ENCODE results near the gene COBL. TPM values are rescaled to one million over a fixed set of nuclear protein-coding genes. Genes with fewer than 3 reads are reported as not detected.

COBL gene
- total and polyA plus RNA-seq, 2 of the 8 experiments (the other 6 are each of a cell fraction or from before 2014, with no cell fraction given), result 13.8 to 40.4 TPM

DNA sequence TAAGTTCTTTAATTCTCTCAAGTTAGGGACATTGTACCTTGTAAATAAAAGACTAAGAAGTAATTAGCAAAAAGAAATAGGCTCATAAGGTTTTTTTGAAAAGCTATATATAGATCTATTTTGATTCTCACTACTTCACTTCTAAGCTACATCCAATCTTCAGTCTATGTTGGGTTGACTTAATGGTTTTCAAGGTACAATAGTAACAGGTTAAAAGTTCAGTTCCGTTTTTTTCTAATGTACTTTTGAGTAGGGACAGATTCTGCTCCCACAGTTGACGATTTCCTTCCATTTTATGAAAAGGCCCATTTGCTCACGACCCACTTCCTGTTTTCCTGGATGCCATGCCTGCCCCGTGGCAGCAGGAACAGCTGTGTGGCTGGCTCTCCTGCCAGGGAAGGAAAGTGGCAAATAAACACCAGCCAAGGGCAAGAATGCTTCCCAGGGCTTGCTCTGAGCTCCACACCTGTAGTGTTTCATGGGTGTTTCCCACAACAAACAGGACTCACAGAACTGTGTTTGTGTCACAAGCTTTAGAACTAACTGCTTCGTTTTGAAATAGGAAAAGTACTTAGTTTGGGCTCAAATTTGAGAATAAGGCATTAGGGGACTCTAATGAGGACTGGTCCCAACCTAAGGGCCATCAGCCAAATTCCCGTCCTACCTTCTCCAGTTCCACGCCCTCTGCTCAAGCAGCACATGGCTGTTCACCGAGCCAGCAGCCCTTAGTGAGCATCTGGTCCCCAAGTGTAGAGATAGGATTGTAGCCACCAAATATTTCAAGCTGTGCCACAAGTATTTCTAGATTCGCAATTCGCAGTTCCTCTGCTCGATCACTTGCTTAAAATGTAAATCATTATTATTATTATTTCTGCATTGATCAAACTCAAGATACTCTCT, 240.7 kb downstream of the COBL start (continued):
- no peak for TF ChIP-seq EP300 (IDR thresholded peaks at IDR 0.05; ENCODE audit: borderline replicate concordance in 1 of 2, low read depth in 2 of 2, low read length in 2 of 2)
